Measurements from ENCODE around the gene PRSS22.
A peak's percentile ranks its signal among the peaks of the same experiment; 100 is the strongest.

The PRSS22 gene

DNA sequence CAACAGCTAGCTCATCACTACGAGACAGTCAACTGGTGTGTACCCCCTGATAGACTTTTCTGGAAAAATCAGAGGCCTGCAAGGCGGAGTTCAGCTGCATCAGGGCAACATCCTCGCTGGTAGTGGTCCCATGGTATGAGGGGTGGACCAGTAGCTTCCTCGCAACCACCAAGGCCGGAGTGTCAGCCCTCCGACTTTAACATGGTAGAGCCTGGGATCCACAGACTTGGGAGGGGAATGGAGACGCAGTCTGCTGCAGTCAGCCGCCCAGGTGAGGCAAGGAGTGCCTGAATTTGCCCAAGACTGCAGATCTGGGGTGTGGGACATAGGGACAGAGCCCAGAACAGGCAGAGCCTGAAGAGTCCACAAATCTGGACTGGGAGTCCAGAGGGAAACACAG lies 14.4 kb downstream of the PRSS22 start:
- H3K79me2 ChIP-seq (ENCODE audit: insufficient read depth, low read length), result no peaks in the 10 kb centered on the region
- H3K9me3 ChIP-seq (ENCODE audit: insufficient read depth, low read length, severe bottlenecking), result no peaks in the 10 kb centered on the region
- no peak overlapping the region for H3K27ac ChIP-seq (ENCODE audit: low read length)
- H3K36me3 ChIP-seq (ENCODE audit: insufficient read depth, low read length), result no peaks in the 10 kb centered on the region
- H3K9ac ChIP-seq (ENCODE audit: low read depth, low read length), result no peak overlapping the region
- H3K4me3 ChIP-seq (ENCODE audit: low read depth in 1 of 2, low read length in 2 of 2), result no peak overlapping the region
- H4K20me1 ChIP-seq (ENCODE audit: insufficient read depth, low read length), result no peaks in the 10 kb centered on the region
- no peak overlapping the region for H2AFZ ChIP-seq (ENCODE audit: low read depth, low read length)
- TF ChIP-seq EZH2 (IDR thresholded peaks at IDR 0.05; ENCODE audit: borderline replicate concordance, low read depth, low read length, severe bottlenecking), result no peak
- TF ChIP-seq, protein P1, sequence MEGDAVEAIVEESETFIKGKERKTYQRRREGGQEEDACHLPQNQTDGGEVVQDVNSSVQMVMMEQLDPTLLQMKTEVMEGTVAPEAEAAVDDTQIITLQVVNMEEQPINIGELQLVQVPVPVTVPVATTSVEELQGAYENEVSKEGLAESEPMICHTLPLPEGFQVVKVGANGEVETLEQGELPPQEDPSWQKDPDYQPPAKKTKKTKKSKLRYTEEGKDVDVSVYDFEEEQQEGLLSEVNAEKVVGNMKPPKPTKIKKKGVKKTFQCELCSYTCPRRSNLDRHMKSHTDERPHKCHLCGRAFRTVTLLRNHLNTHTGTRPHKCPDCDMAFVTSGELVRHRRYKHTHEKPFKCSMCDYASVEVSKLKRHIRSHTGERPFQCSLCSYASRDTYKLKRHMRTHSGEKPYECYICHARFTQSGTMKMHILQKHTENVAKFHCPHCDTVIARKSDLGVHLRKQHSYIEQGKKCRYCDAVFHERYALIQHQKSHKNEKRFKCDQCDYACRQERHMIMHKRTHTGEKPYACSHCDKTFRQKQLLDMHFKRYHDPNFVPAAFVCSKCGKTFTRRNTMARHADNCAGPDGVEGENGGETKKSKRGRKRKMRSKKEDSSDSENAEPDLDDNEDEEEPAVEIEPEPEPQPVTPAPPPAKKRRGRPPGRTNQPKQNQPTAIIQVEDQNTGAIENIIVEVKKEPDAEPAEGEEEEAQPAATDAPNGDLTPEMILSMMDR (IDR thresholded peaks at IDR 0.05; ENCODE audit: borderline replicate concordance, extremely low read depth, low read length, poor library complexity, severe bottlenecking), result no peak
- H3K27me3 ChIP-seq (ENCODE audit: insufficient read depth, low read length, poor library complexity), result peaks cover 4% of the 10 kb centered on the region
- H3K4me1 ChIP-seq (ENCODE audit: insufficient read depth, low read length), result no peaks in the 10 kb centered on the region
- ATAC-seq (ENCODE audit: insufficient read depth, low read depth), result no peak
- DNase-seq, result no peak
- H3K4me2 ChIP-seq (ENCODE audit: insufficient read depth, low read length), result no peak overlapping the region

- H3K27ac ChIP-seq (ENCODE audit: low read length), result no peak overlapping the region
- H3K4me2 ChIP-seq (ENCODE audit: insufficient read depth, low read length), result no peak overlapping the region
- H3K9me3 ChIP-seq (ENCODE audit: insufficient read depth, low read length, severe bottlenecking), result no peaks in the 10 kb centered on the region
- H3K9ac ChIP-seq (ENCODE audit: low read depth, low read length), result no peak overlapping the region
- H4K20me1 ChIP-seq (ENCODE audit: insufficient read depth, low read length), result no peaks in the 10 kb centered on the region
- ATAC-seq (ENCODE audit: insufficient read depth, low read depth) (no peak), DNase-seq (peak; percentile 22)
- no peaks in the 10 kb centered on the region for H3K4me1 ChIP-seq (ENCODE audit: insufficient read depth, low read length)
- H3K79me2 ChIP-seq (ENCODE audit: insufficient read depth, low read length), result no peaks in the 10 kb centered on the region
- H3K36me3 ChIP-seq (ENCODE audit: insufficient read depth, low read length), result no peaks in the 10 kb centered on the region
- H3K27me3 ChIP-seq (ENCODE audit: insufficient read depth, low read length, poor library complexity), result peaks cover 4% of the 10 kb centered on the region
- no peak overlapping the region for H3K4me3 ChIP-seq (ENCODE audit: low read depth in 1 of 2, low read length in 2 of 2)
- no peak for TF ChIP-seq EZH2 (IDR thresholded peaks at IDR 0.05; ENCODE audit: borderline replicate concordance, low read depth, low read length, severe bottlenecking)
- TF ChIP-seq, protein P1 (IDR thresholded peaks at IDR 0.05; ENCODE audit: borderline replicate concordance, extremely low read depth, low read length, poor library complexity, severe bottlenecking), result peak; percentile 68
- no peak overlapping the region for H2AFZ ChIP-seq (ENCODE audit: low read depth, low read length)
Measured at GRCh38 chr16:2842340-2843000, 15.5 kb downstream of the PRSS22 start.

DNA sequence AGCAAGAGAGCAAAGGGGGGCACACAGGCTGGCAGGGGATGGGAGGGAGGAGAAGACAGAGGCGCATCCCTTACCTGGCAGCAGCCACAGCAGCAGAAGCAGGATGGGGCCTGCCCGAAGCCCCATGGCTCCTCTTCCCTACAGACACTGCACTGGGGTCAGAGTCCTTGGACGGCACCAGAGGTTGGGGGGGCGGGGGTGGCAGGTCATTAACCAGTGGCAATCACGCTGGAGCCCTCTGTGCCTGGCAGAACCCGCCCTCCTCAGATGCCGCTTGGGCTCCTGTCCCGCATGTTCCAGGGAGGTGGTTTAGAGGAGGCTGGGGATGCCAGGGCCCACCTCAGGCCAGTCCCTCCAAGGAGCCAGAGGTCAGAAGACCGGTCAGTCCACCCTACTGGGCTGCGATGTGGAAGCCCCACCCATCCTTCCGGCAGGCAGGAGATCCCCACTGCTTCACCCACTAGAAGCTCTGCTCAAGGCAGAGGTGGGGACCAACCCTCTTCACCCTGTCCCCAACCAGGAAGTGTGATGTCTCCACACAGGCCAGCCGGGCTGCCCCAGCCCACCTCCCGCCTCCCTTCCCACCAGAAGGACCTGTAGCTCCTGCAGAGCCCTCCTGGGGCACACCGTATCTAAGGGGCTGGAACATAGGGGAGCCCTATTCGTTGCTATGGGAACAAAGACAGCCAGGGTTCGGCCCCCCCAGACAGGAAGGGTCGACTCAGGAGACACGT lies 16.2 kb downstream of the PRSS22 start:
- Histone ChIP-seq H3K36me3 (ENCODE audit: insufficient read depth, low read length) (no peaks in the 10 kb centered on the region), H3K9me3 (ENCODE audit: insufficient read depth, low read length, severe bottlenecking) (no peaks in the 10 kb centered on the region), H3K27me3 (ENCODE audit: insufficient read depth, low read length, poor library complexity) (no peaks in the 10 kb centered on the region), H3K4me3 (ENCODE audit: low read depth in 1 of 2, low read length in 2 of 2) (no peak overlapping the region), H4K20me1 (ENCODE audit: insufficient read depth, low read length) (no peaks in the 10 kb centered on the region), H2AFZ (ENCODE audit: low read depth, low read length) (no peak overlapping the region), H3K4me2 (ENCODE audit: insufficient read depth, low read length) (no peak overlapping the region), H3K4me1 (ENCODE audit: insufficient read depth, low read length) (no peaks in the 10 kb centered on the region), H3K79me2 (ENCODE audit: insufficient read depth, low read length) (no peaks in the 10 kb centered on the region), H3K9ac (ENCODE audit: low read depth, low read length) (no peak overlapping the region), H3K27ac (ENCODE audit: low read length) (no peak overlapping the region)
- TF ChIP-seq, protein P1 (IDR thresholded peaks at IDR 0.05; ENCODE audit: borderline replicate concordance, extremely low read depth, low read length, poor library complexity, severe bottlenecking), result no peak
- TF ChIP-seq EZH2 (IDR thresholded peaks at IDR 0.05; ENCODE audit: borderline replicate concordance, low read depth, low read length, severe bottlenecking), result no peak
- ATAC-seq (ENCODE audit: insufficient read depth, low read depth) (no peak), DNase-seq (no peak)

Data from DND-41 (cell line).